ENCODE results near the gene SIRT6.

DNA sequence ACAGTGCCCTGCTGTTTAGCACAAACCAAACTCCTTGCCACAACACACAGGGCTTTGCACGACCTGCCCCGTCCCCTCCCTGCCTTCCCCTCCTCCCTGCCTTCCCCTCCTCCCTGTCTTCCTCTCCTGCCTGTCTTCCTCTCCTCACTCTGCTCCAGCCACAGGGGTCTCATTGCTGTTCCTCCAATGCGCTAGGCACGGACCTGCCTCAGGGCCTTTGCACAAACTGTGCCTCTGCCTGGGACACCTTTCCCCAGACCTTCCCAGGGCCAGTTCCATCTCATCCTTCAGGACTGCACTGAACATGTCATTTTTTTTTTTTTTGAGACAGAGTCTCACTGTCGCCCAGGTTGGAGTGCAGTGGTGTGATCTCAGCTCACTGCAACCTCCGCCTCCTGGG is 30.7 kb downstream of the SIRT6 start:
- no peak for TF ChIP-seq RFX5 (IDR thresholded peaks at IDR 0.05; ENCODE audit: low read depth, low read length)
- no peak for TF ChIP-seq JUND (IDR thresholded peaks at IDR 0.05; ENCODE audit: low read depth, low read length)
- no peak for TF ChIP-seq MAX (IDR thresholded peaks at IDR 0.05; ENCODE audit: low read depth, low read length)
